NT2/D1 (cell line): Measurements from ENCODE around the gene ABHD6.

Experiments used
- SUZ12 ChIP-seq: IDR thresholded peaks from 2 replicates; pipeline ENCODE4 v1.6.1; 2011; ENCODE audit not compliant: insufficient read length, insufficient read depth; ENCODE audit errors: extremely low read depth
- YY1 ChIP-seq: IDR thresholded peaks from 2 replicates; pipeline ENCODE4 v1.6.1; 2011; ENCODE audit not compliant: insufficient read length, insufficient read depth
- ZNF274 ChIP-seq: IDR thresholded peaks from 2 replicates; pipeline ENCODE4 v1.6.1; 2011; ENCODE audit warnings: mild to moderate bottlenecking, low read depth, low read length

DNA sequence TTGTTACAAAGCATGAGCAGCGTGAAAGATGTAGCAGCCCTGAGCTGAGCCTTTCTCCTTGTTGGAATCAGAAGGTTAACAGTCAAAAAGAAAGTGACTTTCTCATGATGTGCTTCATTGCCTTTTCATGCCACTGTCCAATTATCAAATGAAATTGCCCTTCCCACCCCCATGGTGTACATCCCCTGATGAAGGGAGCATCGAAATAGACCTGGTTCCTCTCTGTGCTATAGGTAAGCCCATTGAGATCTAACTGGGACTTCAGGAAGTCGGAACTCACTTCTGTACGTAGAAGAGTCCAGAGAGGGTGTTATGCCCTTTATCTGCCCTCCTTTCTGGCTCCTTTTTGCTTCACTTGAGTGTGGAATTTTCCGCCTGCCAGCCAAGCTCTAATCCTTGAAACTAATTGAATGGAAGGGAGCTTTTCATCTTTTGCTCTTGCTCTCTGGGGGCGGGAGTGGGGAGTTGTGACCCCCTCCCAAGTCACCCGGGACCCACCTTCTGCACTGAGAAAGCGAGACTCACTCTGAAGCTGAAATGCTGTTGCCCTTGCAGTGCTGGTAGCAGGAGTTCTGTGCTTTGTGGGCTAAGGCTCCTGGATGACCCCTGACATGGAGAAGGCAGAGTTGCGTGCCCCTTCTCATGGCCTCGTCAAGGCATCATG, 20.9 kb downstream of the ABHD6 start:
- TF ChIP-seq ZNF274: no peak
- no peak for TF ChIP-seq YY1
- TF ChIP-seq SUZ12: no peak
